ENCODE results near the gene SYNC. TPM values are rescaled to one million over a fixed set of nuclear protein-coding genes. Genes with fewer than 3 reads are reported as not detected.
"Not testable (repeated sequence)": the region's sequence is repeated elsewhere in the genome, so short reads cannot be mapped to it uniquely, and the experiment has no call there.

The SYNC gene
- total RNA-seq, 2 experiments from 2014 or later: not detected

- Mint-ChIP-seq H3K4me3 (no peak overlapping the region), H3K4me1 (ENCODE audit: low read depth) (peaks cover 9% of the 10 kb centered on the region), H3K9me3 (no peaks in the 10 kb centered on the region), H3K27me3 (ENCODE audit: low read depth) (peaks cover 2% of the 10 kb centered on the region), H3K27ac (no peak overlapping the region), H3K36me3 (ENCODE audit: low read depth) (no peaks in the 10 kb centered on the region)
- DNase-seq: no peak
- intact Hi-C loops (cut with micrococcal nuclease): loop anchor here (10.0 kb wide), 1 partner anchor 367 kb away; the partner anchor contains the start of gene AZIN2
- CTCF ChIA-PET: interaction anchor here (0.7 kb wide), 1 partner anchor 88 kb away, joined by 4 read pairs; no protein-coding TSS in a partner anchor
Observed at GRCh38 chr1:32718036-32718435, 15.5 kb upstream of the SYNC start.

- Mint-ChIP-seq H3K36me3 (ENCODE audit: low read depth) (no peaks in the 10 kb centered on the region), H3K4me3 (no peak overlapping the region), H3K27ac (no peak overlapping the region), H3K27me3 (ENCODE audit: low read depth) (peaks cover 2% of the 10 kb centered on the region), H3K9me3 (no peaks in the 10 kb centered on the region), H3K4me1 (ENCODE audit: low read depth) (peaks cover 9% of the 10 kb centered on the region)
- no peak for DNase-seq
- intact Hi-C loops (cut with micrococcal nuclease): loop anchor here (10.0 kb wide), 1 partner anchor 367 kb away; the partner anchor contains the start of gene AZIN2
- CTCF ChIA-PET: interaction anchor here (0.7 to 1.2 kb wide), 2 partner anchors 28 to 89 kb away, joined by 3 to 4 read pairs; no protein-coding TSS in a partner anchor
Observed at GRCh38 chr1:32717503-32717902, 14.9 kb upstream of the SYNC start.

DNA sequence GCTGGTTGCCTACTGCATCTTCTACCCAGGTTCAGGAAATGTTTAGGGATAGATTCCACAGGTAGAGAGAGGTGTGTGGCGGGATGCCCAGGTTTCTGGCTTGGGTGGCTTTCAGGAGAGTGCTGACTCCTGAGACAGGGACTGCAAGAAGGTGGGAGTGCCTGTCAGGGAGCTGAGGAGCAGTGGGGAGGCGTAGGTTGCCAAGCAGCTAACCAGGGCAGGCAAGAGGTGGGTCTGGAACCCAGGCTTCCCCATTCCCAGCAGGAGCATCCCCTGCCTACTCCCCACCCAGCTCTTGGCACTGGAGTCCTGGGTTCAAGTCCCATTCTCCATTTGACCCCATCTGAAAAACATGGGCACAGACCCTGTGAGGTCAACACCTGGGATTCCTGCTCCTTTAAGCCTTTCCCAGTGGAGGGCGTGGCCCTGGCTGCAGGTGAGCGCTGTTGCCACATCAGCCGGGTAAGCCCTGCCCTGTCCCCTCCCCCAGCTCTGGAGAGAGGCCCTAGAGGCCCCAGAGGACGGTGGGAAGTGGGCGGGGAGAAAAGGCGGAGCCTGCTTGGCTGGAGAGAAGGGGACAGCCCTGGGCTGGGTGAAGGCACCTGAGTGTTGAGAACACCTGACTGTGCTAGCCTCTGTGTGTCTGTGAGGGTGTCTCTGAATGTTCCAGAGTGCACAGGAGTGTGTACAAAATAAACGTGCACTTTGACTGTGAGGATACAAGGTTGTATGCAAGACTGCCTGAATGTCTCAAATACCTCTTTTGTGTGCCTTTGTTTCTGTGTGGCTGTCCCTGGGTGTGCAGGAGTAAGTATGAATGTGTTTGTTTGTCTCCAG is 14.0 kb upstream of the SYNC start:
- CTCF ChIA-PET: interaction anchor here (1.1 to 1.2 kb wide), 2 partner anchors 12 to 27 kb away, joined by 3 read pairs; no protein-coding TSS in a partner anchor
- Mint-ChIP-seq H3K27me3 (ENCODE audit: low read depth) (peaks cover 2% of the 10 kb centered on the region), H3K4me1 (ENCODE audit: low read depth) (peaks cover 9% of the 10 kb centered on the region), H3K36me3 (ENCODE audit: low read depth) (no peaks in the 10 kb centered on the region), H3K9me3 (no peaks in the 10 kb centered on the region), H3K4me3 (no peak overlapping the region), H3K27ac (no peak overlapping the region)
- intact Hi-C loops (cut with micrococcal nuclease): loop anchor here (1.0 to 10.0 kb wide), 2 partner anchors 57 to 368 kb away; partner anchors contain the start of gene AZIN2
- DNase-seq: peak; percentile 92

- Mint-ChIP-seq H3K4me1 (ENCODE audit: low read depth) (peaks cover 9% of the 10 kb centered on the region), H3K27me3 (ENCODE audit: low read depth) (peaks cover 2% of the 10 kb centered on the region), H3K36me3 (ENCODE audit: low read depth) (no peaks in the 10 kb centered on the region), H3K4me3 (no peak overlapping the region), H3K27ac (no peak overlapping the region), H3K9me3 (no peaks in the 10 kb centered on the region)
- DNase-seq: no peak
- CTCF ChIA-PET: interaction anchor here (0.6 to 1.1 kb wide), 2 partner anchors 13 to 247 kb away, joined by 3 read pairs; no protein-coding TSS in a partner anchor
- intact Hi-C loops (cut with micrococcal nuclease): loop anchor here (1.0 to 10.0 kb wide), 2 partner anchors 57 to 369 kb away; partner anchors contain the start of gene AZIN2
Observed at GRCh38 chr1:32715901-32716311, 13.3 kb upstream of the SYNC start.

GRCh38 chr1:32714277-32714676 is 11.7 kb upstream of the SYNC start:
- Mint-ChIP-seq H3K4me1 (ENCODE audit: low read depth) (peaks cover 9% of the 10 kb centered on the region), H3K9me3 (no peaks in the 10 kb centered on the region), H3K27ac (no peak overlapping the region), H3K36me3 (ENCODE audit: low read depth) (no peaks in the 10 kb centered on the region), H3K27me3 (ENCODE audit: low read depth) (no peaks in the 10 kb centered on the region), H3K4me3 (no peak overlapping the region)
- CTCF ChIA-PET: interaction anchor here (0.6 to 5.3 kb wide), 6 partner anchors 11 to 161 kb away, joined by 3 to 126 read pairs (median 4); no protein-coding TSS in a partner anchor
- intact Hi-C loops (cut with micrococcal nuclease): loop anchor here (10.0 kb wide), 1 partner anchor 371 kb away; the partner anchor contains the start of gene AZIN2
- DNase-seq: no peak

- Mint-ChIP-seq H3K27me3 (ENCODE audit: low read depth) (no peaks in the 10 kb centered on the region), H3K27ac (no peak overlapping the region), H3K4me3 (no peak overlapping the region), H3K4me1 (ENCODE audit: low read depth) (peaks cover 9% of the 10 kb centered on the region), H3K36me3 (ENCODE audit: low read depth) (no peaks in the 10 kb centered on the region), H3K9me3 (no peaks in the 10 kb centered on the region)
- CTCF ChIA-PET: interaction anchor here (0.6 to 5.3 kb wide), 36 partner anchors 9 to 516 kb away, joined by 3 to 126 read pairs (median 4); partner anchors contain the start of genes FNDC5 and SYNC
- no peak for DNase-seq
- intact Hi-C loops (cut with micrococcal nuclease): loop anchor here (10.0 kb wide), 1 partner anchor 372 kb away; the partner anchor contains the start of gene AZIN2
Observed at GRCh38 chr1:32713081-32713480, 10.5 kb upstream of the SYNC start.

GRCh38 chr1:32711221-32711620 is 8.7 kb upstream of the SYNC start:
- intact Hi-C loops (cut with micrococcal nuclease): loop anchor here (10.0 kb wide), 1 partner anchor 374 kb away; the partner anchor contains the start of gene AZIN2
- DNase-seq; H3K27me3 Mint-ChIP-seq (ENCODE audit: low read depth); H3K4me3 Mint-ChIP-seq; H3K9me3 Mint-ChIP-seq; H3K36me3 Mint-ChIP-seq (ENCODE audit: low read depth); H3K27ac Mint-ChIP-seq; H3K4me1 Mint-ChIP-seq (ENCODE audit: low read depth): not testable (repeated sequence)
- CTCF ChIA-PET: interaction anchor here (0.5 to 5.3 kb wide), 13 partner anchors 11 to 760 kb away, joined by 3 to 126 read pairs (median 7); partner anchors contain the start of gene FNDC5

GRCh38 chr1:32709476-32709875 is 6.9 kb upstream of the SYNC start:
- no peak for DNase-seq
- Mint-ChIP-seq H3K27ac (no peak overlapping the region), H3K4me3 (no peak overlapping the region), H3K36me3 (ENCODE audit: low read depth) (no peaks in the 10 kb centered on the region), H3K27me3 (ENCODE audit: low read depth) (peaks cover 6% of the 10 kb centered on the region), H3K4me1 (ENCODE audit: low read depth) (peaks cover 2% of the 10 kb centered on the region), H3K9me3 (no peaks in the 10 kb centered on the region)
- CTCF ChIA-PET: interaction anchor here (0.5 to 4.2 kb wide), 2 partner anchors 164 to 189 kb away, joined by 4 to 63 read pairs; partner anchors contain the start of gene FNDC5
- intact Hi-C loops (cut with micrococcal nuclease): no loop called here

DNA sequence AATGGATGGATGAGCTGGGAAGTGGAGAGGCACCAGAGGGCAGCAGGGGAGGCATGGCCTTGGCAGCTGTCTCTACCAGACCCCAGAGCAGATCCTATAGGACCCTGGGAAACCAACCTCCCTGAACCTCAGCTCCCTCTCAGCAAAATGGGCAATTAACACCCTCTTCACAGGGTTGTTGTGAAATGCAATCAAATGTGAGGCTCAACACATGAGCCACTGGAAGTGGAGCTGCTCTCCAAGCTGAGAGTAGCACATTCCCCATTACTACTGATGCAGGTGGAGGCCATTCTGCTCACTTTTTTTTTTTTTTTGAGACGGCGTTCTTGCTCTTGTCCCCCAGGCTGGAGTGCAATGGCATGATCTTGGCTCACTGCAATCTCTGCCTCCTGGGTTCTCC is 6.5 kb upstream of the SYNC start:
- Mint-ChIP-seq H3K4me1 (ENCODE audit: low read depth) (peaks cover 2% of the 10 kb centered on the region), H3K36me3 (ENCODE audit: low read depth) (no peaks in the 10 kb centered on the region), H3K4me3 (no peak overlapping the region), H3K27me3 (ENCODE audit: low read depth) (peaks cover 10% of the 10 kb centered on the region), H3K27ac (no peak overlapping the region), H3K9me3 (no peaks in the 10 kb centered on the region)
- intact Hi-C loops (cut with micrococcal nuclease): no loop called here
- no peak for DNase-seq
- CTCF ChIA-PET: interaction anchor here (0.5 to 0.6 kb wide), 3 partner anchors 75 to 188 kb away, joined by 3 to 5 read pairs (median 4); no protein-coding TSS in a partner anchor

- Mint-ChIP-seq H3K9me3 (no peaks in the 10 kb centered on the region), H3K27me3 (ENCODE audit: low read depth) (peaks cover 26% of the 10 kb centered on the region), H3K36me3 (ENCODE audit: low read depth) (no peaks in the 10 kb centered on the region), H3K27ac (no peak overlapping the region), H3K4me3 (no peak overlapping the region), H3K4me1 (ENCODE audit: low read depth) (peaks cover 11% of the 10 kb centered on the region)
- CTCF ChIA-PET: interaction anchor here (0.6 to 2.4 kb wide), 7 partner anchors 19 to 381 kb away, joined by 3 to 11 read pairs (median 3); no protein-coding TSS in a partner anchor
- intact Hi-C loops (cut with micrococcal nuclease): no loop called here
- no peak for DNase-seq
Observed at GRCh38 chr1:32706491-32706890, 3.9 kb upstream of the SYNC start.

- no peaks in the 10 kb centered on the region for H3K9me3 Mint-ChIP-seq
- H3K4me1 Mint-ChIP-seq (ENCODE audit: low read depth): peaks cover 11% of the 10 kb centered on the region
- no peak for DNase-seq
- no peaks in the 10 kb centered on the region for H3K36me3 Mint-ChIP-seq (ENCODE audit: low read depth)
- CTCF ChIA-PET: interaction anchor here (0.5 to 2.4 kb wide), 5 partner anchors 15 to 118 kb away, joined by 3 to 11 read pairs (median 7); no protein-coding TSS in a partner anchor
- peaks cover 26% of the 10 kb centered on the region for H3K27me3 Mint-ChIP-seq (ENCODE audit: low read depth)
- no peak overlapping the region for H3K4me3 Mint-ChIP-seq
- intact Hi-C loops (cut with micrococcal nuclease): no loop called here
- no peak overlapping the region for H3K27ac Mint-ChIP-seq
Observed at GRCh38 chr1:32705516-32705915, 2.9 kb upstream of the SYNC start.
